K562 (cell line): ENCODE measurements around the gene LMLN.

Experiments
- CHCHD3 ChIP-seq: fragments of 250-450 bp; sonication (Bioruptor Pico); IDR thresholded peaks from 2 replicates; pipeline ENCODE4 v2.1.2; 2022; ENCODE audit warnings: mild to moderate bottlenecking
- DPF2 ChIP-seq: fragments of 450-650 bp; IDR thresholded peaks from 2 replicates; pipeline ENCODE4 v1.6.1; 2016
- E2F4 ChIP-seq: sonication (generic); formaldehyde crosslinking; IDR thresholded peaks from 2 replicates; pipeline ENCODE4 v1.8.0; 2022; ENCODE audit warnings: mild to moderate bottlenecking, low read depth, missing genetic modification reagents
- HIVEP1 ChIP-seq: fragments of 250-450 bp; sonication (Bioruptor Pico); IDR thresholded peaks from 2 replicates; pipeline ENCODE4 v1.4.0; 2020; ENCODE audit warnings: mild to moderate bottlenecking
- MYNN ChIP-seq, 2 experiments: sonication (generic); formaldehyde crosslinking in 1 of 2; IDR thresholded peaks; 2 replicates each; pipeline versions ENCODE4 v1.5.0 to v1.6.1; 2016 to 2020; ENCODE audit warnings: antibody characterized with exemption in 1 of 2, missing genetic modification reagents in 1 of 2
- POLR2AphosphoS5 ChIP-seq: IDR thresholded peaks from 2 replicates; pipeline ENCODE4 v1.6.1; 2011; ENCODE audit warnings: mild to moderate bottlenecking, low read depth, low read length, moderate library complexity; ENCODE audit not compliant: control insufficient read depth, insufficient read depth
- RBM39 ChIP-seq: fragments of 200-400 bp; formaldehyde crosslinking; optimal IDR thresholded peaks from 2 replicates; pipeline ENCODE3; 2018; ENCODE audit warnings: low read depth, low read length
- REST ChIP-seq, 2 experiments: fragments of 450-650 bp; formaldehyde crosslinking in 1 of 2; IDR thresholded peaks; 2 replicates each; pipeline versions ENCODE4 v1.4.0 to v1.6.1; 2014 to 2020; ENCODE audit warnings: mild to moderate bottlenecking in 2 of 2, borderline replicate concordance in 1 of 2, low read depth in 1 of 2
- SMARCA5 ChIP-seq: fragments of 450-650 bp; IDR thresholded peaks from 2 replicates; pipeline ENCODE4 v1.6.1; 2016
- TEAD2 ChIP-seq: fragments of 450-650 bp; IDR thresholded peaks from 2 replicates; pipeline ENCODE4 v1.6.1; 2016; ENCODE audit warnings: missing genetic modification characterization, control low read depth, missing compliant biosample characterization
- ZFP30 ChIP-seq: fragments of 250-450 bp; sonication (Bioruptor Pico); IDR thresholded peaks from 2 replicates; pipeline ENCODE4 v1.8.0; 2022; ENCODE audit warnings: moderate library complexity, mild to moderate bottlenecking, inconsistent platforms, borderline replicate concordance
- ZFPM2 ChIP-seq: fragments of 250-450 bp; sonication (Bioruptor Pico); IDR thresholded peaks from 2 replicates; pipeline ENCODE4 v1.5.1; 2022; ENCODE audit warnings: mild to moderate bottlenecking
- ZFX ChIP-seq: sonication (generic); formaldehyde crosslinking; IDR thresholded peaks from 2 replicates; pipeline ENCODE4 v1.8.0; 2022; ENCODE audit warnings: mild to moderate bottlenecking, missing genetic modification reagents, moderate library complexity

- TF ChIP-seq DPF2 (no peak), RBM39 (no peak), SMARCA5 (no peak), POLR2AphosphoS5 (no peak), CHCHD3 (no peak), REST (IDR thresholded peaks at IDR 0.05; ENCODE audit: borderline replicate concordance) (no peak), REST (CRISPR knock-in tag; IDR thresholded peaks at IDR 0.05; ENCODE audit: low read depth) (no peak), MYNN (IDR thresholded peaks at IDR 0.05) (no peak), MYNN (CRISPR knock-in tag; IDR thresholded peaks at IDR 0.05) (no peak), HIVEP1 (CRISPR knock-in tag) (no peak), ZFX (no peak), ZFP30 (CRISPR knock-in tag) (no peak), TEAD2 (no peak), E2F4 (CRISPR knock-in tag) (no peak), ZFPM2 (CRISPR knock-in tag) (no peak)
Observed at GRCh38 chr3:197974016-197974415, 14.0 kb downstream of the LMLN start.
